Pancreas (tissue), 10 donors: ENCODE data around the gene DOK5. TPM values are rescaled to one million over a fixed set of nuclear protein-coding genes. Genes with fewer than 3 reads are reported as not detected.

Experiments
- ATAC-seq, 4 donors: fragments of 200-7000 bp; cut with Tn5 transposase; one replicate each; pipeline versions ENCODE4 v1.8.0 to v1.9.1; 2020; ENCODE audit warnings: mild to moderate bottlenecking in 4 of 4, moderate library complexity in 4 of 4
- DNase-seq, 6 donors: peaks; one replicate each; pipeline ENCODE4 v3.0.0-alpha.2; 2020
- FAIRE-seq: peaks from 2 replicates; lab custom pipeline; 2012; peaks lifted over from hg19 to GRCh38; lab: Jason Lieb, UNC
- H3K27ac ChIP-seq, 4 donors: fragments of 200-600 bp; sonication (generic); 1 replicate in 3 of 4; 2 replicates in 1 of 4; pipeline versions ENCODE4 v1.5.0 to v1.8.0; 2020
- H3K27me3 ChIP-seq, 4 donors: fragments of 200-600 bp; one replicate each; pipeline ENCODE4 v1.8.0; 2021
- H3K36me3 ChIP-seq, 3 donors: fragments of 200-600 bp; sonication (generic) in 1 of 3; one replicate each; pipeline versions ENCODE4 v1.5.0 to v1.8.0; 2020 to 2021
- H3K4me1 ChIP-seq, 3 donors: fragments of 200-600 bp; one replicate each; pipeline ENCODE4 v1.8.0; 2021
- H3K4me3 ChIP-seq, 4 donors: fragments of 200-600 bp; sonication (generic) in 2 of 4; one replicate each; pipeline versions ENCODE4 v1.5.0 to v1.8.0; 2020 to 2021
- H3K9me3 ChIP-seq, 4 donors: fragments of 200-600 bp; one replicate each; pipeline ENCODE4 v1.8.0; 2021
- CTCF ChIP-seq, 4 donors: fragments of 200-600 bp; sonication (generic) in 3 of 4; IDR thresholded peaks; one replicate each; pipeline versions ENCODE4 v1.5.0 to v1.8.0; 2021; ENCODE audit warnings: antibody characterized with exemption in 4 of 4
- WGBS, 2 donors: extraction: QIAGEN DNeasy Blood & Tissue Kit; methylation state at CpG; one replicate each; pipeline ENCODE4 v1.1.7; 2013; 5-methylcytosine and 5-hydroxymethylcytosine counted together
- intact Hi-C, 3 donors: fragments of 100-400 bp; cut with DNase I; formaldehyde crosslinking; loops; one replicate each; pipeline versions ENCODE4 v1.11.1 to v1.14.2; 2022
- polyA plus RNA-seq, 2 donors: library from polyadenylated mRNA; stranded (reverse); fragments of 200-250 nt; gene quantifications; one replicate each; pipeline ENCODE4 v1.2.3, GENCODE V29; 2013
- total RNA-seq, 6 donors: library from RNA; stranded (reverse); fragmentation: NEBNext Ultra II Directional in 4 of 6; extraction: Animal tissue kit (Norgen Biotek cat#: 25700) in 4 of 6; gene quantifications; one replicate each; pipeline versions ENCODE4 v1.2.1 to v1.2.4, GENCODE V29; 2021 to 2023
- donor health status: healthy with polysubstance abuse.
- donor health status: DM: no; HTN: no; CAD: no; lungs with moderate emphysema.
- donor health status: DM: no; HTN: no; CAD: no.
- donor health status: control.
- donor health status: control.
- donor health status: Bipolar disorder and iron deficiency.
- donor health status: DM: yes; HTN: yes; CAD: no.
- donor health status: DM: no; HTN: no; CAD: no.
- donor health status: DM: no; HTN: no; CAD: no.
- donor health status: DM: yes; HTN: yes; CAD: no.

Gene DOK5
- total and polyA plus RNA-seq, 8 donors: 0.24 to 1.2 (median 0.51) TPM

GRCh38 chr20:54631059-54631458 lies 155.7 kb downstream of the DOK5 start:
- no peak for ATAC-seq
- no peaks in the 10 kb centered on the region for H3K9me3 ChIP-seq
- H3K36me3 ChIP-seq: no peaks in the 10 kb centered on the region
- WGBS, 2 donors: 94 to 97% methylated on average over 3 of the region's 3 CpGs
- H3K4me1 ChIP-seq: no peaks in the 10 kb centered on the region
- no peaks in the 10 kb centered on the region for H3K27me3 ChIP-seq
- no peak for TF ChIP-seq CTCF (IDR thresholded peaks at IDR 0.05)
- H3K4me3 ChIP-seq: no peak overlapping the region
- no peak for DNase-seq
- intact Hi-C loops: no loop called here
- FAIRE-seq: no peak
- no peak overlapping the region for H3K27ac ChIP-seq

- 83 to 88% methylated on average over 13 of the region's 13 CpGs for WGBS, 2 donors
- FAIRE-seq: no peak
Observed at GRCh38 chr20:54633374-54634355, 158.3 kb downstream of the DOK5 start.

GRCh38 chr20:54636575-54636974 lies 161.2 kb downstream of the DOK5 start:
- DNase-seq: no peak
- Histone ChIP-seq H3K36me3 (no peaks in the 10 kb centered on the region), H3K27ac (no peak overlapping the region), H3K4me3 (no peak overlapping the region), H3K27me3 (no peaks in the 10 kb centered on the region), H3K9me3 (no peaks in the 10 kb centered on the region), H3K4me1 (no peaks in the 10 kb centered on the region)
- no peak for ATAC-seq
- FAIRE-seq: no peak
- TF ChIP-seq CTCF (IDR thresholded peaks at IDR 0.05): no peak
- intact Hi-C loops: loop anchor here in 1 of 3 donors (5.0 kb wide), 1 partner anchor 429 kb away; the partner anchor contains the start of gene PFDN4
- 67 to 71% methylated on average over 5 of the region's 5 CpGs for WGBS, 2 donors

More at GRCh38 chr20:54633374-54634355, 158.3 kb downstream of the DOK5 start:
- no peaks in the 10 kb centered on the region for H3K4me1 ChIP-seq
- intact Hi-C loops: no loop called here
- no peak for TF ChIP-seq CTCF (IDR thresholded peaks at IDR 0.05)
- no peak for ATAC-seq
- no peaks in the 10 kb centered on the region for H3K36me3 ChIP-seq
- H3K27ac ChIP-seq: no peak overlapping the region
- H3K4me3 ChIP-seq: no peak overlapping the region
- DNase-seq: no peak
- no peaks in the 10 kb centered on the region for H3K9me3 ChIP-seq
- H3K27me3 ChIP-seq: no peaks in the 10 kb centered on the region

DNA sequence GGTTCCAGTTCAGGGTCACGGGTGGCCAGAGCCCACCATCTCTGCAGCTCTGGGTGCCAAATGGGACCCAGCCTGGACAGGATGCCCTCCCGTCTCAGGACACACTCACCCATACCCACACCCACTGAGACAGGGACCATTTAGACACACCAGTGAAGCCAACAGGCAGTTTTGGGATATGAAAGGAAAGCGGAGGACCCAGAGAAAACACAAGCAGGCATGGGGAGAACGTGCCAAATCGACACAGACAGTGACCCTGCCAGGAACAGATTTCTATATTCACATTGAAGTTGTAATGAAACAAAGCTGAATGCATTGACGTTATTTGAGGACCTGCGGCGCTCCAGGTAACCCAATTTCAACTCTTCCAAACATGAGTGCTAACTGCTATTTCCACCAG lies 164.5 kb downstream of the DOK5 start:
- Histone ChIP-seq H3K27ac (no peak overlapping the region), H3K27me3 (no peaks in the 10 kb centered on the region), H3K36me3 (no peaks in the 10 kb centered on the region), H3K9me3 (no peaks in the 10 kb centered on the region), H3K4me1 (no peaks in the 10 kb centered on the region), H3K4me3 (no peak overlapping the region)
- 72 to 85% methylated on average over 8 of the region's 8 CpGs for WGBS, 2 donors
- FAIRE-seq (no peak), DNase-seq (no peak), ATAC-seq (no peak)
- TF ChIP-seq CTCF (IDR thresholded peaks at IDR 0.05): no peak
- intact Hi-C loops: loop anchor here in 1 of 3 donors (5.0 kb wide), 1 partner anchor 433 kb away; the partner anchor contains the start of gene PFDN4

DNA sequence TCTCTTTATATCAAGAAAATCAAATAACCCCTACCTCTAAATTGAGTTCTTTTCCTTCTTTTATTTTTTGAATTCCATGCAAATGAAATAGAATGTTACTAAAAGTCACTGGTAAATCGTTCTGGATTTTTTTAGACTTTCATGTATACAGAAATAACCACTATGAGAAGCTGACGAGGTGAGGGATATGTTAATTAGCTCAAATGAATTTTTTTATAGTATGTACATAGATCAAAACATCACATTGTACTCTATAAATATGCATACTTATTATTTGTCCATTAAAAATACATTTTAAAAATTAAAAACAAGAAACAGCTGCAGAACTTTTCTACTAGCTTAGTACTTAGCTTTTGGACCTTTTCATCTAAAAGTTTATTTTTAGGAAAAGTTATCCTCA lies 165.4 kb downstream of the DOK5 start:
- DNase-seq (no peak), ATAC-seq (no peak), FAIRE-seq (no peak)
- Histone ChIP-seq H3K4me1 (no peaks in the 10 kb centered on the region), H3K4me3 (no peak overlapping the region), H3K27me3 (no peaks in the 10 kb centered on the region), H3K27ac (no peak overlapping the region), H3K36me3 (no peaks in the 10 kb centered on the region), H3K9me3 (no peaks in the 10 kb centered on the region)
- intact Hi-C loops: no loop called here
- no peak for TF ChIP-seq CTCF (IDR thresholded peaks at IDR 0.05)
- WGBS, 2 donors: 57 to 72% methylated on average over 2 of the region's 2 CpGs
